Activated T-helper 1 cell treated with Interleukin-2 at 50 U/mL for 16 hours (primary cell): Measurements from ENCODE around the gene TMEM167A.

Experiments
- DNase-seq: peaks from one replicate; pipeline ENCODE4 v3.0.0-alpha.2; 2020; ENCODE audit warnings: low read depth

The TMEM167A gene, protein sequence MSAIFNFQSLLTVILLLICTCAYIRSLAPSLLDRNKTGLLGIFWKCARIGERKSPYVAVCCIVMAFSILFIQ

DNA sequence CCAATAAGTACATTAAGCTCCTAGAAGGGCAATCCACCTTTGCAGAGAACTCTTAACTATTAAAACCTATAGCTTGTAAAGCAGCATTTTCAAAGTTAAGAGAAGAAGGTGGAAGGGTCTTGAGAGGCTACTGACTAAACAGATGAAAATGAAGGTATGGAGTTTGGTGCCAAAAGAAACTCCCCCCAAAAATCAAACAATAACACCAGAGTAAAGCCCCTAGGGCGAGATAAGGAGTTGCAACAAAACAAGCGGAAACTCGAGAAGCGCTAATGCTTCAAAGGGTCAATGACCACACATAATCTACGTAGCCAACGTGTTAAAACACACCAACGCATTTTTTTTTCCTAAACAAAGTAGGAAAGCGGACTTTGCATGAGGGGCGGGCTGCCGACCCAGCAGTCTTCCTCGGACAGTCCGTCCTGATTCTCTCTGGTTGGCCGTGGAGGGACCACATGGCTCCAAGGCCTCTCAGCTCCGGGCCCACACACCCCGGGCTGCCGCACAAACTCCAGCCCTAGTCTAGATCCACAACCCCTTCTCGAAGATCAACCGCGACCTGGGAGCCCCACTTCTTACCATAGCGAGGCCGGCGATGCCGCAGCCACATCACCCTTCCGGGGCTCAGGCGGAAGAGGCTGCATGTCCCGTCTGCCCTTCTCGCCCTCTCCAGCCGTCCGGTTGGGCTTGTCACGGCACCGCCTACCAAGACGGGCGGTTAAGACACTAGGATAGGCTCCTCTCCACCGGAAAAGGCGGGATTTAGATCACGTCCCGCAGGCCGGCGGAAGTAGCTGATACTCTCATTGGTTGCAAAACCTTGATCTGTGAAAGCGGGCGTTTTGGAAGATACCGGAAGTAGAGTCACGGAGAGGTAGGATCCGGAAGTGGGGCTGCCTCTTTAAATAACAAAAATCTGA is at the start of gene TMEM167A, which contains the start of gene XRCC4:
TMEM167A (minus strand) TSS at position 653 of the 920 bp plus-strand sequence; CDS start at position 582, 71 bp downstream.
XRCC4 (plus strand) TSS at position 806 of the 920 bp plus-strand sequence. CDS start 27,373 bp downstream, outside the sequence.
- peak; percentile 89 for DNase-seq

DNA sequence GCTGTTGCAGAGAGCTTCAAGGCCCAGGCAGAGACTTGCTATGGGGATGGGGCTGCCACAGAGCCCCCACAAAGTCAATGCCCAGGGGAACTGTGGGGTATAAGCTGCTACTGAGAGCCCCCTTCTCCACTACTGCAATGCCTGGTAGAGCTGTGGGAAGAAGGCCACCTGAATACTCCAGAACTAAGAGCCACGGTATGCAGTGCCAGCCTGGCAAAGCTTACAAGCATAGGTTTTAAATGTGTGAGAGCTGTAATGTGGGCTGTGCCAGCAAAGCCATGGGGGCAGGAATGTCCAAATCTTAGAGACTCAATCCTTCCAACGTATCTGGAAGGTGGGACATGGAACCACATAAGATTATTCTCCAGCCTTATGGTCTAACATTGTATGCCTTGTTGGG is 49.3 kb upstream of the TMEM167A start:
- DNase-seq = no peak

DNA sequence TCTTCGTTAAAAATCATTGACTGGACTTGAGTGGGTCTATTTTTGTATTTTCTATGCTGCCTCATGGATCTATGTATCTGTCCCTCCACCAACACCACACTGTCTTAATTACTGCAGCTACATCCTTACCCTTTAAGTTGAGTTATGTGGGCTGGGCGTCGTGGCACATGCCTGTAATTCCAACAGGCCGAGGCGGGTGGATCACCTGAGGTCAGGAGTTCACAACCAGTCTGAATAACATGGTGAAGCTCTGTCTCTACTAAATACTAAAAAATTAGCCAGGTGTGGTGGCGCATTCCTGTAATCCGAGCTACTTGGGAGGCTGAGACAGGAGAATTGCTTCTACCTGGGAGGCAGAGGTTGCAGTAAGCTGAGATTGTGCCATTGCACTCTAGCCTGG is 48.4 kb upstream of the TMEM167A start:
- DNase-seq = no peak

DNA sequence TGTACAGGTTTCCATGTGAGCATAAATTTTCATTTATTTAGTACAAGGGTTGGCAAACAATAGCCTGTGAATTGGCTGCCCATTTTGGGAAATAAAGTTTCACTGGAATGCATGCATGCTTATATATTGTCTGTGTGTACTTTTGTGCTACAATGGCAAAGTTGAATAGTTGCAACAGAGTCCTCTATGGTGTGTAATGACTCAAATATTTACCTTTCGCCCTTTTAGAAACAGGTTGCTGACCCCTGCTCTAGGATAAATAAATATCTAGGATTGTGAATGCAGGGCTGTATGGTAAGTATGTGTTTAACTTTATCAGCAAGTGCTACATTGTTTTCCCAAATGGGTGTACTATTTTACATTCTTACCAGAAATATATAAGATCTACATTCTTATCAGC is 47.4 kb upstream of the TMEM167A start:
- no peak for DNase-seq

DNA sequence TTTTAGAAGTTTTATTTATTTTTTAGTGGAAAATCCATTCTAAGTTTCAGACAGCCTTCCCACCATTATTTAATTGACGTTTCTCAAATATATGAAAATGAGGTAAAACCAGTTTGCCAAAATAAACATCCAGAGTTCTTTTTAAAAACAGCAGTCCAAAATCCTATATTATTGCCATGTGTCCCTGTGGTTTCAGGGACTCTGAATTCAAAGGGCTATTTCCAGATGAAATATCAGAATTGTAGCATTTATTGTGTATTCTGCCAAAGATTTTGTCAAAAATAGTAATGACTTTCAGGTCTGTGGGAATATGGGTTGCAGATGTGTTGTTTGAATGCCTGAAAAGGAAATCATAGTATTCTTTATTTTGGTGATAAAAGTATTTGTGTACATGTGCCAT is 41.8 kb upstream of the TMEM167A start:
- no peak for DNase-seq

DNA sequence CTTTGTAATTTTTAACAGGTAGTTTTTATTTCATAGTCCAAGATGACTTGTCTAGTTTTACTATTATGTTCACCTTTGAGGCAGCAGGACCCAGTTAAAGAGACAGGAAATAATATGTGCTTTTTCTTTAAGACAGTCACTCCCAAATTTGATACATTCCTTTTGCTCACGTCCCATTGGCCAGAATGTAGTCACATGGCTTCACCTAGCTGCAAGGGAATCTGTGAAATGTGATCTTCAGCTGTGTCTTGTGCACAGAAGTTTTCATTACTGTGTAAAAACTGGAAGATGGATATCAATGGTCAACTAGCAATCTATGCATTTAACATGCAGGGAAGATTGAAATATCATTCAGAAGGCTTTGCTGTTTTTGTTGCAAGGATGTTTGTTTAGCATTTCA is 41.3 kb upstream of the TMEM167A start:
- DNase-seq = no peak

DNA sequence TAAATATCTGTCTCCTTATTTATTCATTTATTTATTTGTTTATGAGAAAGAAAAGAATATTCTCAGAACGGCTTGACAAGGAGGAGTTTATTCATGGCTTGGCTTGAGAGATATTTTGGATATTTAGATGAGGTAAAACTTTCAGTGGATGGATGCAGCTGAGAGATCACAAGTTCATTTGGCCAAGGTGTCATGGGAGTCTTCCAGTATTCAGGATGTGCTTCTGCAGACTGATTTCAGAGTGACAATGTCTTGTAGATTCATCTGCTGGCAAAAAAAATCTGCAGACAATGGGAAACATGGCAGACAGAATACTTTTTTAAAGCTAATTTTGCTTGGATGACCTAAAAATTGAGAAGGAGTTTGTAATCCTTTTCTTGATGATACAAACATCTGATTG is 38.6 kb upstream of the TMEM167A start:
- no peak for DNase-seq

DNA sequence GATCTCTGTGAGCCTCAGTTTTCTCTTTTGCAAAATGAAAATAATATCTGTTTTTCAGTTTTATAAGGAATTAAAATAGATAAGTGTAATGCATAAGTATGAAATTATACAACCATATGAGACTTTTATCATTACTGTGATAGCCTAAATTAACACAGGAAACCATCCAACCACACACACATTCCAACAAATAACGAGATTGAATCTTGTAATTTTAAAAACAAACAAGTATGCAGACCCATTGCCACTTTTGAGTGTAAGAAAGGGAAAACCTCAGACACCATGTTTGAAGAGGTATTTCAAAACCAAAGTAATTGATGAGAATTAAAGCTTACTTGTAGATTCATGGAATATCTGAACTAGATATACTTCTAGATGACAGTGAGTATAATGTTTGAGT is 32.2 kb upstream of the TMEM167A start:
- DNase-seq = no peak

DNA sequence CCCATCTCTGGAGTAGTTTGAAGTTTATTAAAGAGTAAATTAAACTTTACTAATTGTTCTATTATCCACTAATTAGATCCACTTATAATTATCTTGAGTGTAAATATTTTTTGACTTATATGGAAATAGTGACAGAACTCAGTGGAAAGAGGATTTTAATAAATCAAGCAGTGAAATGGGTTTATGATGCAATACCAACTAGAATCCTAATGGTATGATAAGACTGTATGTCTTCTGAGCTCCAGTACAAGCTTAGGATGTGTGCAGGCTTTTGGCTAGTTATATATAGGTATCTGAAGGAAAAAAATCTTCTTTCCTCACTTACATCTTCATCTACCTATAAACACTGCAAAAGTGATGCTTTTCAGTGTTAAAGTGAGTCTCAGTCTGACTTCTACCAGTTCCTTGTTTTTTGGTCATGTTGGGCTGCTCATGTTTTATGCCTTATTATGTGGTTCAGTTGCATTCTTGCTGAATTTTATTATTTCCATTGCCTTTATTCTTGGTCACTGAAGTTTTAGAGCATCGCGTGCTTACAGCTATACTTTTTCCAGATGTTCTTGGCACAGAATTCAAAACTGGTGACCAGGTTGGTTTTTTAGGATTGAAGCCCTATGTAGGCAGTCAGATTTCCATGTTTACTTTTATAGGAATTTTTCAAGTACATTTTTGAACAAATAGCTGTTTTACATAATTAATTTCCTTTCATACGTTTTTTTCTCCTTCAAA is 30.7 kb upstream of the TMEM167A start:
- DNase-seq = no peak

DNA sequence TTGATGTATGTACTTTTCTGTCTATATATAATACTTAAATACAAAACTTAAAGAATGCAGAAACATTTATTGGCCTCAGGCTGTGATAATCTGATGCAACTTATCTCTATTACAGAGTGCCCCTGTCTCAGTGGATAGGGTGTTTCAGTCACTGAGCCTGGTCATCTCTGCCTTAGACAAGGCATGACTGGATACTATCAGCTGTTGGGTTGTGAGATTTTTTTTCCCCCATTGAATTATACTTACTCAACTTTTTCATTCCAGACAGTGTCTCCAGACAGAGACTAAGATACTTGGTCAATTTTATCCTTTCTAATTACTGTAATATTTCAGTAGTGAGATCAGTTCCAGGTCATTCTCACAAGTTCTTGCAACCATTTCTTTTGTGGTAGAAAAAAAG is 26.8 kb upstream of the TMEM167A start:
- no peak for DNase-seq

DNA sequence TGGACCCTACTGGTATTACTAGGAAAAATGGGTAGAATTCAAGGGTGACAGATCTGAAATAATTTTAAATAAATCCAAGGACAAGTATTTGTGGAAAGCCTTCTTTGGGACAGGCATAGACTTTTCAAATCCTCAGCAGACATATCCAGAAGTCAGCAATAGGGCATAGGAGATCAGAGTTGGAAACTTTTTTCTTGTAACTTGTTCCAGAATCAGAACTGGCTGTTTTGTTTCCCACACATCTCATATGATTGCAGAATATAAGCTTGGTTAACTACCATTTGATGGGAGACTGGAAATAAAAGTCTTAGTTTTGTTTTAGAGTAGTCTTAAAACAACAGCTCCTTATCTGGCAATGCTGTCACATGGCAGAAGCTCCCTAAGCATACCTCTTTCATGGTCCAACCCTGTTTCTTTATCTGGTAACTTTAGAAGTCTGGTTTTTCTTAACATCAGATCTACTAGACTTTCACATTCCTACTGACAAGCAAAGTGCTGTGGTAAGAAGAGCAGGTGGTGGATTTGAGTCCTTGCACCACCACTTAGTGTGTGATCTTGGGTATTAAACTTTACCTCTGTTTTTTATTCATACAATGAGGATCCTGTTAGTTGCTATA is 25.3 kb upstream of the TMEM167A start:
- DNase-seq = no peak

DNA sequence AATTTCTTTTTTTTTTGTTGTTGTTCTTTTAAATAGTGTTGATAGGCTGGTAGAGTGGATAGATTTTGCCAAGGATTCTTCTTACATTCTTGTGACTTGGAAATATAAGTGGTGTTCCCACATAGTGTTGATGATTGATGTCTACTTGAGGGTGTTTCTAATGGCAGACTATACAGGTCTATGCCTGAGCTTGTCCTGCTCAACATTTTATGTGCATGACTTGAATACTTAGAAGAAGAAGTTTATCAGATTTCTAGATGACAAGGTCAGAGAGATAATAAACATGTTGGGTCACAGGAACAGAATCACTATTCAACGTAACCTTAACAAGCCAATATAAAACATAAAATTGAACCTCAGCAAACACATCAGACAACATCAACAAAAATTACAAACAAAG is 24.3 kb upstream of the TMEM167A start:
- no peak for DNase-seq

DNA sequence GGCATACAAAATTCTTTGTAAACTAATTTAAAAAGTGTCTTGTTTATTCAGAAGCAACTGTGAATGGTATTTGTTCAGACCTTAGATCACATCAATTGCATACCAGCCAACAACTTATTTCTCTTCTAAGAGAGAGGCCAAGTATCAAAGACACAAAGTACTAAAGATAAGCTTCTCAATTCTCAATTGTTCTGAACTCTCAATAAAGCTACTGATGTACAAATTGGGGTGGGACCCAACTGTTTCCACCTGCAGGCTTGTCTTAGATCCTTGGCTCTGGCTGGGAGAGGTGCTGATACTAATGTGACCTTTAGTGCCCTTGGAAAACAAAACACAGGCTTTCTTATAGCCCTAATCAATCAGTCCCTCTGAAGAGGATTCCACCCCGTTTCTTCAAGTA is 22.3 kb upstream of the TMEM167A start:
- no peak for DNase-seq

DNA sequence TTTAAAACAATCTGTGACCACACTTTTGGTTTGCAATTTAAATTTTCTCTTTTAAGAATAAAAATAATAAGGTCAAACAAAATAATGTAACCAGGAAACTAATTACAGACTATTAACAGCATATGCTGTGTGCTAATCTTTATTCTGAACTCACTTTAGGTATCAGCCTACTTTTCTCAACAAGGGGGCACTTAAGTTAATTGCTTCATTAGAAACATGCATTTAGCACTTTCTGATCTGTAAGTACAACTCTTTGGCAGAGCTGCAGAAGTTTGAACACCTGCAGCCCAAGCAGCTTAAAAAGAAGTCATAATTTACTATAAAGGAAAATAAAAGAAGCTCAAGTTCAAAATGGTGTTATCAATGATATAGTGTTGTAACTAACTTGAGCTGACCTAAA is 21.8 kb upstream of the TMEM167A start:
- no peak for DNase-seq

DNA sequence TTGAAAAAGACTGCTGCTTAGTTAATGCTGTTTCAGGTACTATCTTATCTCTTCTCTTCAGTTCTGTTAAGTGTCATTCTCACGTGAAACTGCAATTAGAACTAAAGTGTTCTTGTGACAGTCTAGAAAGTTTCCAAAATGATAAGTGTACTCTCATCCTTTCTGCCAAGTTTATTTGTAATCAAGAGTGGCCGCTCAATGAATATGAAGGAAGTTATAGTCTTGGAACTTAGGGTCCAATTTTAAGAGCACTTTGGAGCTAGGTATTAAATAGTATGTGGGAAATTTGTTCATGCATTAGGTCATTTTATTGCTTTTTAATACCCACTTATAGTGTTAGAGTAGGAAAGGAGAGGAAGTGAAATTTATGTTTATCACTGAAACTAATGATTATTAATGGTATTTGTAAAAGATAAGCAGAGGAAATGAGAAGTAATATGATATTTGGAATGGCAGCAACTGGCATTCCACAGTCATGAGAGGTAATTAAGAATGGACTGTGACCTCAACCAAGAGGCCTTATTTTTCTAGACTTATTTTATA is 20.6 kb upstream of the TMEM167A start:
- no peak for DNase-seq

DNA sequence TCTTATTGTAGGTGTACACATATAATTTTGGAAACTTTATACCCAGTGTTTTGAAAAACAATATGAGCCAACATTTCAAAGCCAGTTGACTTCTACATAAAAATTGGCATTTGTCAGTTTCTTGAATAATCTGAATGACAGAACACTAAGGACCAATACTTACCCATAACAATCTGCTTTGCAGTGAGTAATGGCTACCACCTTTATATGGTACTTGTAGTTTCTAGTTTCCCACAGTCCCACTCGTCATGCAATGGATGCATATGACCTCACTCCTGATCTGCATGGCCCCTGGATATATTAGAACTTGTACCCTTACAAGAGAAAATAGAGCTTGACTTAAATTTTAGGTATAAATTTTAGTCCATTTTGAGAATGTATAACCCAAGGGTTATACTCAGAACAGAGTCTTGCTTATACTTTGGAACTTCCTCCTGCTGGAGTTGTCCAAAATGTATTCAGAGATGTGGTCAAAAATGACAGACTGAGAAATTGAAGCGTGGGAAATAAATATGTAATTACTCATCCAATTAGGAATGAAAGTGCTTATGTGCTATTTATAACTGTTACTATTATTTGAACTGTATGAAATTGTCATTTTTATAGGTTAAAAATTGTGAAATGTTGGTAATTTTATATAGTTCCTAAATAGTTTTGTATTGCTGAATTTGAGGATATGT is 19.6 kb upstream of the TMEM167A start:
- DNase-seq = no peak

DNA sequence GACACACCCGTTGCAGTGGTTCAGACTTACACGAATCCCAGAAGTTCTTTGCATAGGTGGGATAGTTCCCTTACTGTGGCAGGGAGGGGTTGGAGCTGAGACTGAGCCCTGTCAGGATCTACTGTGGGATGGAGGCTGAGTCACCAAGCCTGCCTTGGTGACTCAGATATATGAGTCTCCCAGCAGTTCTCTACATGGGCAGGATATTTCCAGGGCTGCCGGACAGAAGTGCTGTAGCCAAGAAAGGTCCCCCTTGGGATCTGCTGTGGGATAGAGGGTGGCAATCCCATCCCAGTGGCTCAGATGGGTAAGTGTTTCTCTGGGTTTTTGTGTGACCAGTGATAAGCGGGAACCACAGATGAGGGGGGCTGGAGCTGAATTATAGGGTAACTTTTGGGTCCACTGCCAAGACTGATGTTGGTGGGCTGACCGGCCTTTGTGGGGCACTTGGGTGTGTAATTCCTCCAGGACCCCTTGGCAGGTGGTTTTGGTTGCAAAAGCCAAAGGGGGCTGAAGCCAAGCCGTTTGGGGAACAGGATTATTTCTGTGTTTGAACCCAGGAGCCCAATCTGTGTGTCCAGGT is 18.9 kb upstream of the TMEM167A start:
- no peak for DNase-seq

DNA sequence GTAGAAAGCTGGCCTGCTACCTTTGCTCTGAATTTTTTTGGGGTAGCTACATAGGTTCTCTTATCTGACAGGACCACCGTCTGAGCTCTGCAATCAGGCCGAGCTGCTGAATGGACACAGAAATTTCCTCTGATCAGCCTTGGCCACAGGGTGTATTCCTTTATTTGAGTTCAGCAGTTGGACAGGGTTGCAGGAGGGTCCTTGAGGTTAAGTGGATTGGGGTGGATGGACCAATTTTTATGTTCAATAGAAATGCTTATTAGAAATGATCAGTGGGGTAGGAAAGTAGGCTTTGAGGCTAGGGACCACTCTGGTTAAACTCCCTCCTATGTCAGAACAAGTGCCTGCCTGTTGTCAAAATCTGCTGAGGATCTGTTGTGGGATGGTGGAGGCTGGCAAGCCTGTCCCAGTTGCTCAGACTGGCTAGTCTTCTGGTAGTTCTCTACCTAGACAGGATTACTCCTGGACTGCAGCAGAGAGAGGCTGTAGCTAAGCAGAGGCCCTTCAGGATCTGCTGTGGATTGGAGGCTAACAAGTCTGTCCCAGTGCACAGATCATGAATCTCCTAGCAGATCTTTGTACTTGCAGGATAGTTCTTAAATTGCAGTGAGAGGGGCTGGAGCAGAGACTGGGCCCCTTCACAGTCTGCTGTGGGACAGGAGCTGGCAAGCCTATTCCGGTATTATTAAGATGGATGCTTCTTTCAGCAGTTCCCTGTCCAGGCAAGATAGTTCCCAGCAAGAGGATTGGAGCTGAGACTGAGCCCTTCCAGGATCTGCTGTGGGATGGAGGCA is 18.2 kb upstream of the TMEM167A start:
- DNase-seq = no peak

DNA sequence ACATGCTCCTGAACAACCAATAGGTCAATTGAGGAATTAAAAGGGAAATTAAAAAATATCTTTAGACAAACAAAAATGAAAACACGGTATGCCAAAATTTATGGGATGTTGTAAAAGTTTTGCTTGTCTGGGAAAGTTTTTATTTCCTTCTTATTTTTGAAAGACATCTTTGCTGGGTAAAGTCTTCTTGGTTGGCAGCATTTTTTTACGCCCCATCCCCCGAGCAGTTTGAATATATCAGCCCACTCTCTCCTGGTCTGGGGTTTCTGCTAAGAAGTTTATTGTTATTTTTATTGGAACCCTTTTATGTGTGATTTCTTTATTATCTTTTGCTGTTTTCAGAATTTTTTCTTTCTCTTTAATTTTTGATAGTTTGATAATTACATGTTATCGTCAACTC is 16.5 kb upstream of the TMEM167A start:
- DNase-seq = no peak

DNA sequence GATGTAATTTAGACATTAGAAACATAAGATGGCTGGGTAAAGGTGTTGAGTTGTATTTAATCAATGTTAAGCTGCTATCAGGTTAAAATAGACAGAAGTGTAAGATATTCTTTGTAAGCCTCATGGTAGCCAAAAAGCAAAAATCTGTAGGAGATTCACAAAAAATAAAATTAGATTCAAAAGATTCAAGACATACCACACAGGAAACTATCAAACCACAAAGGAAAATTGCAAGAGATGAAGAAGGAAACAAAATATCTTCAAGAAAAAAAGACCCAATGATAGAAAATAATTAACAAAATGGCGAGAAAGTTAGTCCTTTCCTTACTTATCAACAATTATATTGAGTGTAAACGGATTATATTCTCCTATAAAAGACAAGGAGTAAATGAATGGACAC is 15.4 kb upstream of the TMEM167A start:
- DNase-seq = no peak

DNA sequence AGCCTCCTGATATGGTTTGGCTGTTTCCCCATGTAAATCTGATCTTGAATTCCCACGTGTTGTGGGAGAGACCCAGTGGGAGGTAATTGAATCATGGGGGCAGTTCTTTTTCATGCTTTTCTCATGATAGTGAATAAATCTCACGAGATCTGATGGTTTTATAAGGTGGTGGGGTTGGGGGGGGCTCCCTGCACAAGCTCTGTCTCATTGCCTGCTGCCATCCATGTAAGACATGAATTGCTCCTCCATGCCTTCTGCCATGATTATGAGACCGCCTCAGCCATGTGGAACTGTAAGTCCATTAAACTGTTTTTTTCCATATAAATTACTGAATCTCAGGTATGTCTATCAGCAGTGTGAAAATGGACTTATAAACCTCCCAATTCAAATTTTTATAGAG is 13.0 kb upstream of the TMEM167A start:
- no peak for DNase-seq
